PFSK-1 (cell line): ENCODE results near the gene MYT1.

Source experiments
- FOXP2 ChIP-seq: optimal IDR thresholded peaks from 2 replicates; pipeline ENCODE3; 2011; ENCODE audit warnings: borderline replicate concordance, control low read depth, inconsistent platforms; ENCODE audit not compliant: insufficient read depth; ENCODE audit errors: extremely low read length, extremely low read depth
- POLR2AphosphoS5 ChIP-seq: IDR thresholded peaks from 2 replicates; pipeline ENCODE4 v1.6.1; 2012; ENCODE audit warnings: low read depth, mild to moderate bottlenecking, control low read depth, low read length, moderate library complexity
- SIN3A ChIP-seq: IDR thresholded peaks from 2 replicates; pipeline ENCODE4 v1.6.1; 2012; ENCODE audit warnings: mild to moderate bottlenecking, low read length, moderate library complexity, borderline replicate concordance; ENCODE audit not compliant: insufficient read depth
- TAF1 ChIP-seq: IDR thresholded peaks from 2 replicates; pipeline ENCODE4 v1.6.1; 2012; ENCODE audit warnings: low read length, control low read depth, borderline replicate concordance; ENCODE audit not compliant: insufficient read depth
- TF ChIP-seq, protein P1 (sequence below), 2 experiments: IDR thresholded peaks; 2 replicates each; pipeline versions ENCODE4 v1.6.1 to v1.8.0; 2011 to 2012; ENCODE audit warnings: low read depth in 2 of 2, low read length in 2 of 2, control low read depth in 1 of 2, inconsistent platforms in 1 of 2, mild to moderate bottlenecking in 1 of 2, moderate library complexity in 1 of 2; ENCODE audit not compliant: insufficient read depth in 1 of 2

The MYT1 gene

DNA sequence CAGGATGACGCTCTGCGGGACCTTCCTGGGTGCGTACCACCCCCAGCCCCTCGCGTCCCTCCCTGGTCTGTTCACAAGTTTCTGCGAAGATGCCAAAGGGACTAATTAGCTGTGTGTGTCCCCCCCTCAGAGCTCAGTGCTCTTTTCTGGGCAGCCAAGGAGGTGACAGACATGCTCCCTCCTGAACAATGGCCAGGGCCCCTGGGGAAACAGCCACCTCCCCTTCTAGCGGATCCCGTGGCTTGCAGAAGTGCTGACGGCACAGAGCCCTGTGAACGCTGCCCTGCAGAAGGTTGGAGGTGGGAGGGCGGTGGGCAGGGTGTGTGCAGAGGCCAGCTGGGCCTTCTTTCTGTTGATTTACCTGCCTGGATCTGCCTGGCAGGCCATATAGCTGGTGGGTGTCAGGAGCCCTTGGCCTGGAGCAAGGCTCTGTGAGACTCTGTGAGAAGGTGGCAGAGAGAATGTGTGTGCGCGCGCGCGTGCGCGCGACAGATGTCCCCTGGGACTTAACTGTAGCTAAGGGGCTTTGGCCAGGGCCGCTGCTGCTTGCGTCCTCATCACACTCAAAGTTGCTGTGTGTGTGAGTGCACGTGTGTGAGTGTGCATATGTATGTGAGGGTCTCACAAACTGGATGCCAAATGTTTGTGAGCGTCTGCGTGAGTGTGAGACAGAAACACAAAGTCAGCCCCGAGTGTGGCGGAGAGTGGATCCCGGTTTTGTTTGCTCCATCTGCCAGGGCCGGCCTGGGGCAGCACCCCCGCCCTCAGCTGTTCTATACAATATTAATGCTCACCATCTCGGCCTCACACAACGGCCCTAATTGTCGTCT is 3.5 kb upstream of the MYT1 start:
- TF ChIP-seq FOXP2 (no peak), POLR2AphosphoS5 (no peak), TAF1 (no peak), SIN3A (no peak)
- TF ChIP-seq, protein P1, sequence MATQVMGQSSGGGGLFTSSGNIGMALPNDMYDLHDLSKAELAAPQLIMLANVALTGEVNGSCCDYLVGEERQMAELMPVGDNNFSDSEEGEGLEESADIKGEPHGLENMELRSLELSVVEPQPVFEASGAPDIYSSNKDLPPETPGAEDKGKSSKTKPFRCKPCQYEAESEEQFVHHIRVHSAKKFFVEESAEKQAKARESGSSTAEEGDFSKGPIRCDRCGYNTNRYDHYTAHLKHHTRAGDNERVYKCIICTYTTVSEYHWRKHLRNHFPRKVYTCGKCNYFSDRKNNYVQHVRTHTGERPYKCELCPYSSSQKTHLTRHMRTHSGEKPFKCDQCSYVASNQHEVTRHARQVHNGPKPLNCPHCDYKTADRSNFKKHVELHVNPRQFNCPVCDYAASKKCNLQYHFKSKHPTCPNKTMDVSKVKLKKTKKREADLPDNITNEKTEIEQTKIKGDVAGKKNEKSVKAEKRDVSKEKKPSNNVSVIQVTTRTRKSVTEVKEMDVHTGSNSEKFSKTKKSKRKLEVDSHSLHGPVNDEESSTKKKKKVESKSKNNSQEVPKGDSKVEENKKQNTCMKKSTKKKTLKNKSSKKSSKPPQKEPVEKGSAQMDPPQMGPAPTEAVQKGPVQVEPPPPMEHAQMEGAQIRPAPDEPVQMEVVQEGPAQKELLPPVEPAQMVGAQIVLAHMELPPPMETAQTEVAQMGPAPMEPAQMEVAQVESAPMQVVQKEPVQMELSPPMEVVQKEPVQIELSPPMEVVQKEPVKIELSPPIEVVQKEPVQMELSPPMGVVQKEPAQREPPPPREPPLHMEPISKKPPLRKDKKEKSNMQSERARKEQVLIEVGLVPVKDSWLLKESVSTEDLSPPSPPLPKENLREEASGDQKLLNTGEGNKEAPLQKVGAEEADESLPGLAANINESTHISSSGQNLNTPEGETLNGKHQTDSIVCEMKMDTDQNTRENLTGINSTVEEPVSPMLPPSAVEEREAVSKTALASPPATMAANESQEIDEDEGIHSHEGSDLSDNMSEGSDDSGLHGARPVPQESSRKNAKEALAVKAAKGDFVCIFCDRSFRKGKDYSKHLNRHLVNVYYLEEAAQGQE (IDR thresholded peaks at IDR 0.05; ENCODE audit: insufficient read depth in 1 of 2, low read depth in 2 of 2, low read length in 2 of 2) = no peak

DNA sequence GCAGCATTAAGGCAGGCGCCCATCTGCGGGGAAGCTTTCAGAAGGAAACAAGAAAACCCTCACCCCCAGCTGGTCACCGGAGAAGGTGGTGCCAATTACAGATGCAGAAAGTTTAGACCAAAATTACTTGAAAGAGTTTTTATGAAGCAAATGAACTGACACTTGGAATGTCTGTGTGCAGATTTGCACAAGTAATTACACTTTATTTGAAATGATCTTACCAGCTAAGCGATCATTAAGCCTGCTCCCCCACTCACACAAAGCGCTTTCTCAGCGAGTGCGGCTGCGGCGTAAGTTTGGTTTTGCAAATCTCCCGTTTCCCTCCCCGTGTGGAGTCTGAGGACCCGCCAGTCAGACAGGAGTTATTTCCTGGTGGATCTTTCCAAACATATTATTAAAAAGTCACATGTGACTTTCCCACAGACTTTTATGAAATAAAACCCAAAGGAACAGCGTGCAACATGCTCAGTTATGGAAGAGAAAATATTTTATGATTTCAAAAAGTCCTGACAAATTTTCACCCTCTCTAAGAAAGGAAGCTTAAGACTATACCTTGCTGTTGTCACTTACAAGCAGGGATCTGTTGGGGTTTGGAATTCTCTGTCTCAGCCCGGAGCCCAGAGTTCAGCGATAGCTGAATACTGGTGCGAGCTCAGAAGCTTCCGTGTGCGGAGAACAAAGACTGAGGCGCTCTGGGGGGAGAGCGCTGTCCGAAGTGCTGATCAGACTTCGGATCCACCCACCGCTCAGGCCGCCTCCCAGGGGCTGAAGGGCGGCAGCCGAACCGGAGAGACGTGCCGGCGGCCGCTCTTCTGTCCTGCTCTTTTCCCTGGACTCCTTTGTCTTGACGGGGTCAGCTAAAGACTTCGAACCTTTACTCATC is 2.7 kb upstream of the MYT1 start:
- no peak for TF ChIP-seq TAF1
- TF ChIP-seq, protein P1 (IDR thresholded peaks at IDR 0.05; ENCODE audit: insufficient read depth in 1 of 2, low read depth in 2 of 2, low read length in 2 of 2) = peak; percentile 98

DNA sequence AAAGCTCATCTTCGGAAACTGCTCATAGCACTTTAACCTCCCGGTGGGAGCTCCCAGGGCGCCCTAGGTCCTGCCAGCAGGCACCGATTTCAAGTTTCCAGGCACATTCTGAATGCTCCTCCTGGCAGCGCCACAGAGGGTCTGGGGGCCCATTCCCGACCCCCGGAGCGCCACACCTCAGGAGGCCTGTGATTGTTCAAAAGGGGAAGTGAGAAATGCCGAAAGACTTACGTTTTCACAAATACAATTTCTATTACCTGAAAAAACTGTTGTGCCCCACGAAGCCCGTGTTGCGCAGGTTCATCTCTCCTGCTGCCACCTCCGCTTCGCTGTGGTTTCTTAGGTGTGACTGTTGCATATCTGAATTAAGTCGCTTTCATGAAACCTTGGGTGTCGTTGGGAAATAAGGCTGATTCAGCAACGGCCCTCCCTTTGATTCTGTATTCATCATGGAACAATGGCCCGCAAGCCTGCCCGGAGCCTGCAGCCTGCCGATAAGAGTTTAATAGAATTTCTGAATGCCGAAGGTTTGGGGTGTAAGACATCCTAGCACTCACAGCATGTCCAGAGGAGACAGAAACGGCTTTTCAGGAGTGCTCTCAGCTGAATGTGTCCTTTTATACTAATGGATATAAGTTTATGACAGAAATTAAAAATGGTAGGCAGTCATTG is 1.9 kb upstream of the MYT1 start:
- TF ChIP-seq, protein P1 (IDR thresholded peaks at IDR 0.05; ENCODE audit: insufficient read depth in 1 of 2, low read depth in 2 of 2, low read length in 2 of 2) = no peak; a peak in 1 of 4 replicates
- TF ChIP-seq FOXP2 = no peak
- TF ChIP-seq SIN3A = no peak
- no peak for TF ChIP-seq POLR2AphosphoS5
- no peak for TF ChIP-seq TAF1

DNA sequence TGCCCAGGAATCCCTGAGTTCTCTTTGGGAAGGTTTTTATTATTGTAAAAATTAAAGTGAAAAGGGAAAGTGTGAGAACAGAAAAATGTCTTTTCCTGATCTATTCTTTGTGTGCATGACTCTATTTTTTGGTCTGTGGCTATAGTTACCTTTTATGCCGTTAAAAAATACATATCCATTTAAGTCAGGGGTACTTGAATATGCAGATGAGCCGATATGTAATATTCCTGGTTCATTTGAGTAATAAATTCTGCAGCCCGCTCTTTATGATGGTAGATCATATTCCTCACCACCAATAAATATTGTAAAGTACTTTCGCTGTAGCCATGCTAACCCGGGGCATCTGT is 503 bp upstream of the MYT1 start:
- TF ChIP-seq, protein P1 (IDR thresholded peaks at IDR 0.05; ENCODE audit: insufficient read depth in 1 of 2, low read depth in 2 of 2, low read length in 2 of 2) = no peak
- TF ChIP-seq SIN3A (no peak), POLR2AphosphoS5 (no peak), TAF1 (no peak), FOXP2 (no peak)
